ENCODE data around the gene MRPS31.
"Not testable (repeated sequence)": the region's sequence is repeated elsewhere in the genome, so short reads cannot be mapped to it uniquely, and the experiment has no call there.

MRPS31 gene

DNA sequence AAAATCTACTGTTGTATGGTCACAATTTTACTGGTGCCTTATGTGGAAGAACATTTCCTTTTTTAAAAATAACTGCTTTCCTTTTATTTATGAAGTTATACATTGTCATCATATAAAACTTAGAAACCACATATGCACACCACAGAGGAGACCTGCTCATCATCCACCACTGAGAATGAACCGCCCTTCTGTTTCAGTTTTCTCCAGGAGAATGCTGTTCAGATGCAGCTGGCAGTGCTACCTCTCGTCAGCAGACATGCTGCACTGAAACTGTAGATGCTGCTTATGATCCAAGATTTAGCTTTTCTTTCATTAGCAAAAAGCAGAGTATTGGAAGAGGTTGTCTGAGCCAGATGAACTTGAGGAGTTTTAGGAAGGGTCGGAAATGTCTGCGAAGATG lies 28.5 kb upstream of the MRPS31 start:
- DNase-seq (ENCODE audit: low read depth in 1 of 2, low spot score in 1 of 2) = no peak
- no peak for TF ChIP-seq JUND (IDR thresholded peaks at IDR 0.05; ENCODE audit: low read depth)
- in situ Hi-C loops (cut with HindIII; ENCODE audit: low pct_unique_long_range_greater_than_20kb, low sequenced_read_pairs) = no loop called here

DNA sequence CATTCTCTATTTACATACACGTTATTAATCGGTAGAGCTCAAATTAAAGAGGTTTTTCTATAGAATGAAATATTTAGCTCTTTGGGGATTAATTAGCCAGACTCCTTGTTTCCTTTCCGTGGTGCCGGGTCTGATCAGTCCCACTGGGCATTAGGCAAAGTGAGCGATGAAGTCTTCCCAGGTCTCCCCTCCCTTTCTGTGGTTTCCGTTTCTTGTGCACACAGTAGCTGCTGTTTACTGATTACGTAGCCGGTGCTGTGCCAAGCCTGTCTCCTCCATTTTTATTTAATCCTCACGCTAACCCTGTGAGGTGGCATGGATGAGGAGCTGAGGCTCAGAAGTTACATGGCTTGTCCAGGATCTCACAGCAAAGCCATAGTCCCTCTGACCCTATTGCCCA lies 27.4 kb upstream of the MRPS31 start:
- in situ Hi-C loops (cut with HindIII; ENCODE audit: low pct_unique_long_range_greater_than_20kb, low sequenced_read_pairs) = no loop called here
- no peak for DNase-seq (ENCODE audit: low read depth in 1 of 2, low spot score in 1 of 2)

GRCh38 chr13:40796649-40797048 lies 25.7 kb upstream of the MRPS31 start:
- in situ Hi-C loops (cut with HindIII; ENCODE audit: low pct_unique_long_range_greater_than_20kb, low sequenced_read_pairs) = no loop called here
- no peak for TF ChIP-seq JUND (IDR thresholded peaks at IDR 0.05; ENCODE audit: low read depth)
- DNase-seq (ENCODE audit: low read depth in 1 of 2, low spot score in 1 of 2) = no peak

More for the DNA sequence above, 27.4 kb upstream of the MRPS31 start:
- TF ChIP-seq JUND (IDR thresholded peaks at IDR 0.05; ENCODE audit: low read depth) = no peak

GRCh38 chr13:40794414-40795368 lies 23.7 kb upstream of the MRPS31 start:
- in situ Hi-C loops (cut with HindIII; ENCODE audit: low pct_unique_long_range_greater_than_20kb, low sequenced_read_pairs) = no loop called here
- no peak for TF ChIP-seq JUND (IDR thresholded peaks at IDR 0.05; ENCODE audit: low read depth)
- DNase-seq (ENCODE audit: low read depth in 1 of 2, low spot score in 1 of 2) = no peak

DNA sequence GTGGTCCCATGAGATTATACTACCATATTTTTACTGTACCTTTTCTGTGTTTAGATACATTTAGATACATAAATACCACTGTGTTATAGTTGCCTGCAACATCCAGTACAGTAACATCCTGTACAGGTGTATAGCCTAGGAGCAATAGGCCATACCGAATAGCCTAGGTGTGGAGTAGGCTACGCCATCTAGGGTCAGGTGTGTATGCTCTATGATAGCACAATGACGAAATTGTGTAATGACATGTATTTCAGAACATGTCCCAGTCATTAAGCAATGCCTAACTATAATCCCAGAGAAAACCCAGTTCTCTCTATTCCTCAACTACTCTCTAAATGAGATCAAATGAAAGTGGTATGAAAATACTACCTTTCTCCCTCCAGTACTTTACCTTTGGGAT lies 22.3 kb upstream of the MRPS31 start:
- in situ Hi-C loops (cut with HindIII; ENCODE audit: low pct_unique_long_range_greater_than_20kb, low sequenced_read_pairs) = no loop called here
- no peak for TF ChIP-seq JUND (IDR thresholded peaks at IDR 0.05; ENCODE audit: low read depth)
- DNase-seq (ENCODE audit: low read depth in 1 of 2, low spot score in 1 of 2) = no peak

GRCh38 chr13:40792284-40793051 lies 21.5 kb upstream of the MRPS31 start:
- TF ChIP-seq JUND (IDR thresholded peaks at IDR 0.05; ENCODE audit: low read depth) = no peak
- in situ Hi-C loops (cut with HindIII; ENCODE audit: low pct_unique_long_range_greater_than_20kb, low sequenced_read_pairs) = no loop called here
- no peak for DNase-seq (ENCODE audit: low read depth in 1 of 2, low spot score in 1 of 2)

DNA sequence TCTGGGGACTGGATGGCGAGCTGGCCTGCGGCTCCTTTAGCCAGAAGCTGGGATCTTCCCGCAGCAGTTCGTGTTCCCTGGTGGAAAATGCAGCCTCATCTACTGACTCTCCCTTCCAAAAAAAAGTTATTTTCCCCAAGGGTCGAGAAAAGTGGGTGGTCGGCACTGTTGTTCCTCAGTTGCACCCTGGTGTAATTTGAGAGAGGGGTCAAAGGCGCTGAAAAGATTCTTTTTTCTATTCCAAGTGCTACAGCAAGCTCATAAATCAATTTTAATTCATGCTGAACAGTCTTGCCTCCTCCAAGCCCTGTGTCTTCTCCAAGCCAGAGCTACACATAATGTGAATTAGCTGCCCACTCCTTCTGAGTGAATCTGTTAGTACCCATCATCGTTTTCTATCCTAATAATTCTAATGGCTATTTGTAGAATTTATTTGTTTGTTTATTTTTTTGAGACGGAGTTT lies 19.2 kb upstream of the MRPS31 start:
- no peak for DNase-seq (ENCODE audit: low read depth in 1 of 2, low spot score in 1 of 2)
- in situ Hi-C loops (cut with HindIII; ENCODE audit: low pct_unique_long_range_greater_than_20kb, low sequenced_read_pairs) = no loop called here

GRCh38 chr13:40789275-40790153 lies 18.5 kb upstream of the MRPS31 start, which contains the start of gene SLC25A15:
SLC25A15 (plus strand) TSS chr13:40789611; CDS start chr13:40793227, 3,616 bp downstream.
- no peak for TF ChIP-seq JUND (IDR thresholded peaks at IDR 0.05; ENCODE audit: low read depth)
- peak; percentile 81 to 85 for DNase-seq (ENCODE audit: low read depth in 1 of 2, low spot score in 1 of 2)
- in situ Hi-C loops (cut with HindIII; ENCODE audit: low pct_unique_long_range_greater_than_20kb, low sequenced_read_pairs) = no loop called here

More for the DNA sequence above, 19.2 kb upstream of the MRPS31 start:
- no peak for TF ChIP-seq JUND (IDR thresholded peaks at IDR 0.05; ENCODE audit: low read depth)

DNA sequence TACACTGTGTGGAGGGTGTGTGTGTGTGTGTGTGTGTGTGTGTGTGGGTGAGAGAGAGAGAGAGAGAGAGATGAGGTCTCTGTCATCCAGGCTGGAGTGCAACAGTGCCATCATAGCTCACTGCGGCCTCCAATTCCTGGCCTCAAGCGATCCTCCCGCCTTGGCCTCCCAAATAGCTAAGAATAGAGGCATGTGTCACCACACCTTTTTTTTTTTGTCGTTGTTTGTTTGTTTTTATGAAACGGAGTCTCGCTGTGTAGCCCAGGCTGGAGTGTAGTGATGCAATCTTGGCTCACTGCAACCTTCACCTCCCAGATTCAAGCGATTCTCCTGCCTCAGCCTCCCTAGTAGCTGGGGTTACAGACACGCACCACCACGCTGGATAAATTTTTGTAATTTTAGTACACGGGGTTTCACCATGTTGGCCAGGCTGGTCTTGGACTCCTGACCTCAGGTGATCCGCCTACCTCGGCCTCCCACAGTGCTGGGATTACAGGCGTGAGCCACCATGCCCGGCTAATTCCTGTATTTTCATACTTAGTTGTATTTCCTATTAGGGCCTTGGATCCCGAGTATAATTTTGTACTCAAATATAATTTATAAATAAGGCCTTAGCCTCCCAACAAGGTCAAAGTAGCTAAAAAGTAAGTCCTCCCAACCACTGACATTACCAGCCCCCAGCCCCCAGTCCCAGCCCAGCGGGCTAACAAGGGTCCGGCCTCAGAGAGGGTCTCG lies 17.7 kb upstream of the MRPS31 start:
- DNase-seq (ENCODE audit: low read depth in 1 of 2, low spot score in 1 of 2); in situ Hi-C loops (cut with HindIII; ENCODE audit: low pct_unique_long_range_greater_than_20kb, low sequenced_read_pairs): not testable (repeated sequence)

- in situ Hi-C loops (cut with HindIII; ENCODE audit: low pct_unique_long_range_greater_than_20kb, low sequenced_read_pairs) = no loop called here
- no peak for TF ChIP-seq JUND (IDR thresholded peaks at IDR 0.05; ENCODE audit: low read depth)
- no peak for DNase-seq (ENCODE audit: low read depth in 1 of 2, low spot score in 1 of 2)
Measured at GRCh38 chr13:40787062-40787461, 16.1 kb upstream of the MRPS31 start.

GRCh38 chr13:40786568-40786996 lies 15.6 kb upstream of the MRPS31 start:
- in situ Hi-C loops (cut with HindIII; ENCODE audit: low pct_unique_long_range_greater_than_20kb, low sequenced_read_pairs) = no loop called here
- no peak for DNase-seq (ENCODE audit: low read depth in 1 of 2, low spot score in 1 of 2)
- TF ChIP-seq JUND (IDR thresholded peaks at IDR 0.05; ENCODE audit: low read depth) = no peak
